AG04449 (cell line): ENCODE results near the gene MYO1F.

Experiments used
- CTCF ChIA-PET: fragments of 350-600 bp; formaldehyde crosslinking; extraction: SDS; loops from one replicate; lab custom pipeline; 2021; ENCODE audit warnings: antibody characterized with exemption; lab: Yijun Ruan, JAX
- POLR2A ChIA-PET: fragments of 400-600, 350-600 bp; formaldehyde crosslinking; extraction: SDS; loops from one replicate; lab custom pipeline; 2020; ENCODE audit warnings: antibody characterized with exemption, inconsistent platforms; lab: Yijun Ruan, JAX
- DNase-seq: peaks from one replicate; pipeline ENCODE4 v3.0.0-alpha.2; 2010; ENCODE audit warnings: low read depth, low spot score
- H3K4me3 ChIP-seq: 2 replicates; pipeline ENCODE4 v1.5.1; 2011; ENCODE audit warnings: low read depth, mild to moderate bottlenecking, control low read depth, low read length
- TF ChIP-seq, protein P1 (sequence below): IDR thresholded peaks from one replicate; pipeline ENCODE4 v1.5.1; 2011; ENCODE audit warnings: mild to moderate bottlenecking, moderate library complexity, low read length, control low read depth, inconsistent platforms; ENCODE audit not compliant: insufficient read depth; ENCODE audit errors: missing control alignments

Gene MYO1F

DNA sequence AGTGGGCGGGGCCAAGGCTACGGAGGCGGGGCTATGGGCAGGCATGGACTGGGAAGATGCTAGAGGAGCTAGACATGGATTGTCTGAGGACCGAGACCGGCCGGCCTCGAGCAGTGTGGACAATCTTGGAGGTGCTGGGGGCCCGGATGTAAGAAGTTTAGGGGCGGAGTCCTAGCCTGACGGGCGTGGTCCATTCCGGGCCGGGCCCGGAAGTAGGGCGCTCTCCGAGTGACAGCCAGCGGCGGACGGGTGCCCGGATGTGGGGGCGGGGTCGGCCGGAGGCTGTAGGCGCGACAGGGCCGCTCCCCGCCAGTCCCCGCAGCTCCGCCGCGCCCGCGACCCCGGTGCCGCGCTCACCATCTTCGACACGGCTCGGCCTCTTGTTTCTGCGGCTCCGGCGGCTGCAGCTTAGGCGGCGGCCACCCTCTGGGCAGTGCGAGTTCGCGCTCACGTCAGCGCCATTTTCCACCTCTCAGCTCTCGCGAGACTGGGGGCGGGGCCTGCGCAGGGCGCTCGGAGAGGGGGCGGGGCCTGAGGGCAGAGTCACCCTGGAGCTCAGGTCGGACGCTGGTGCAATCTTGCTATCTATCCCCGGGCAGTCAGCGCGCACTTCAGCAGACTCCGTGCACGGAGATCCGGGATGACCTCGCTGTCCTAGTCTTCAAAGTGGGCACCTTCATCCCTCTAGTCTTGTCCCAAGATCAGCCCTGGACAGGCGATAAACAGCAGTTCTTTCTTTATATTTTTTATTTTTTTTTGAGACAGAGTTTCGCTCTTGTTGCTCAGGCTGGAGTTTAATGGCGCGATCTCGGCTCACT is 63.3 kb downstream of the MYO1F start, which contains the start of gene ZNF414:
TSS of gene ZNF414 (minus strand) at position 481 of the 818 bp plus-strand sequence. CDS start at position 360, 121 bp downstream.
- DNase-seq, result peak; percentile 84
- H3K4me3 ChIP-seq, result peak within 1 kb of the TSS; percentile 79
- CTCF ChIA-PET, result interaction anchor here (0.8 to 4.9 kb wide), 10 partner anchors 8 to 160 kb away, joined by 3 to 41 read pairs (median 4); partner anchors contain the start of gene MARCHF2
- TF ChIP-seq, protein P1, sequence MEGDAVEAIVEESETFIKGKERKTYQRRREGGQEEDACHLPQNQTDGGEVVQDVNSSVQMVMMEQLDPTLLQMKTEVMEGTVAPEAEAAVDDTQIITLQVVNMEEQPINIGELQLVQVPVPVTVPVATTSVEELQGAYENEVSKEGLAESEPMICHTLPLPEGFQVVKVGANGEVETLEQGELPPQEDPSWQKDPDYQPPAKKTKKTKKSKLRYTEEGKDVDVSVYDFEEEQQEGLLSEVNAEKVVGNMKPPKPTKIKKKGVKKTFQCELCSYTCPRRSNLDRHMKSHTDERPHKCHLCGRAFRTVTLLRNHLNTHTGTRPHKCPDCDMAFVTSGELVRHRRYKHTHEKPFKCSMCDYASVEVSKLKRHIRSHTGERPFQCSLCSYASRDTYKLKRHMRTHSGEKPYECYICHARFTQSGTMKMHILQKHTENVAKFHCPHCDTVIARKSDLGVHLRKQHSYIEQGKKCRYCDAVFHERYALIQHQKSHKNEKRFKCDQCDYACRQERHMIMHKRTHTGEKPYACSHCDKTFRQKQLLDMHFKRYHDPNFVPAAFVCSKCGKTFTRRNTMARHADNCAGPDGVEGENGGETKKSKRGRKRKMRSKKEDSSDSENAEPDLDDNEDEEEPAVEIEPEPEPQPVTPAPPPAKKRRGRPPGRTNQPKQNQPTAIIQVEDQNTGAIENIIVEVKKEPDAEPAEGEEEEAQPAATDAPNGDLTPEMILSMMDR, result no peak
- POLR2A ChIA-PET, result interaction anchor here (0.6 to 2.1 kb wide), 16 partner anchors 8 to 593 kb away, joined by 3 to 22 read pairs (median 3); partner anchors contain the start of genes ANGPTL4 and MARCHF2

DNA sequence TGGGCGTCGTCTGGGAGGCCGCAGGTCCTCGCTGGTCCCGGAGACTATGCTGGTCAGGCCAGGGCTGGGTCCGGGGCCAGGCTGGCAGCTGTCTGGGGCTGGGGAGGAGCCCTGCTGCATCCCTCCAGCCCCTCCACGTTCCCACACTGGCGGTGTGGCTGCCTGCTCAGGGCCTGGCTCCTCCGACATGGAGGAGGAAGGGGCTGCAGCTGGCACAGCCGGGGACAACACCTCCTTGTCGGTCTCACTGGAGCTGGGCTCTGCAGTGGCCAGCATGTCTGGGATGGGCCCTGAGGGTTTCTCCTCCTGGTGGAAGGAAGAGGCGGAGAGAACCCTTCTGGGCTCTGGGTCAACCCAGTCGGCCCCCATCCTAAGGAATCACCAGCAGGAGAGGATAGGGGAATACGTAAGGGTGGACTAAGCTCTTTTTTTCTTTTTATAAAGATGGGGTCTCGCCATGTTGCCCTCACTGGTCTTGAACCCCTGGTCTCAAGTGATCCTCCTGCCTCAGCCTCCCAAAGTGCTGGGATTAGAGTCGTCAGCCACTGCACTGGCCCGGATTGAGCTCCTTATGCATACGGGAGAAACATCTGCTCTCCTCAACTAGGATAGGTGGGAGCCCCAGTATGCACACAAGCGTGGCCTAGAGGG is 64.1 kb downstream of the MYO1F start:
- POLR2A ChIA-PET, result interaction anchor here (0.6 to 2.1 kb wide), 10 partner anchors 9 to 150 kb away, joined by 3 to 22 read pairs (median 4); partner anchors contain the start of genes ANGPTL4 and MARCHF2
- H3K4me3 ChIP-seq, result peak overlapping the region; percentile 79
- CTCF ChIA-PET, result interaction anchor here (0.8 to 4.9 kb wide), 9 partner anchors 9 to 159 kb away, joined by 3 to 41 read pairs (median 5); partner anchors contain the start of gene MARCHF2
- TF ChIP-seq, protein P1, result no peak
- DNase-seq, result no peak

DNA sequence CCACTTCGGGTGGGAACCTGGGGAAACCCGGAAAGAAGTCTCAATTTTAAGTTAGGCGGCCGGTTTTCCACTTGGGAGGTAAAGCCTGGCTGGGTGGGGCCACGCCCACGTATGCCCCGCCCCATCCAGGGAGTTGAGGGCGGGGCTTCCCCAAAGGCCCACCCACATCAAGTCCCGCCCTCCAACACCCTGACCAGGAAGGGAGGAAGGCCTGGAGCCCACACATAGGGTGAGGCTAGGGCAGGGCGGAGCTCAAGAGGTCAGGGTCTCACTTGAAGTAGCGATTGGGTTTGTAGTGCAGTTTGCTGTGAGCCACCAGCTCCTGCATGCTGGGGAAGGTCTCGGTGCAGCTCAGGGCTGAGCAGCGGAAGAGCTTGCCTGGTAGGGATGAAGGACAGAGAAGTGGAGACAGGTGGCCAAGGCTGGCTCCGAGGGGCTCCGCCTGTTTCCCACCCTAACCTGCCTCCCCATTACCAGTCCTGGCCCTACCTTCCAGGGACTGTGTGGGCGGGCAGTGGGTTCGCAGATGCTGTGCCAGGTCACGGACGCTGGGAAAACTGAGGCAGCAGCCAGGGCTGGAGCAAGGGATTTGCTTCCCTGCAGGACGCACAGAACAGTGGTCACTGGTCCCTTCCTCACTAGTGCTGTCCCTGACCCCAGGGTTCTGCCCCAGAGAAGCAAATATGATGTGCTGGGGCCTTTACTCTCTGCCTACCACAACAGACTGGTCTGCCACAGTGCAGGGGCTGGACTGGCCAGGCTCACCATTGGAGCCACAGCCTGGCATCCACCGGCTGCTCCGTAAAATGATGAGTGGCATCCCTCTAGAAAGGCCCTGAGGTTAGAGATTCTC is 64.9 kb downstream of the MYO1F start:
- no peak for DNase-seq
- TF ChIP-seq, protein P1, result no peak
- ChIA-PET POLR2A (no interaction called here), CTCF (interaction anchor here (1.3 to 4.9 kb wide), 2 partner anchors 68 to 158 kb away, joined by 5 to 41 read pairs; no protein-coding TSS in a partner anchor)
- no peak overlapping the region for H3K4me3 ChIP-seq

DNA sequence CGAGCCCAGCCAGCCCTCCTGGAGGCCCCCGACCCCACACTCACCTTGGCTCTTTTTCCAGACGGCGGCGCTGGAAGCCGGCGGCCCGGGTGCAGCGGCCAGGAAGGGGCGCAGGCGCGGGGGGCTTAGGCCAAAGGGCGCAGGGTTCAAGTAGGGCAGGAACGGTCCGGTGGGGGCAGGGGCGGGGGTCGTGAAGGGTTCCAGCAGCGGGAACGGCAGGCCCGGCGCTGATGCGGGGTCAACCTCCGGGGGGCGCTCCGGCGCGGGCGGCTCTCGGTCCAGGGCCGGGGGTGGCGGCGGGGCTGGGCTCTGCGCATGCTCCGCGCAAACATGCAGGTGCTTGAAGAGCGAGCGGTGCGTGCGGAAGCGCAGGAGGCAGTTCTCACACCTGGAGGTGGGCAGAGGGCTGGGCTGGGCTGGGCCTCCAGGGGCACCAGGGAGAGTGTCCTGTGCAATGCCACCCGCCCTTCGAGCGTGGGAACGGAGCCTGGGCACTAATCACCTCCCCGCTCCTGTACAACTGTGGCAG is 65.6 kb downstream of the MYO1F start:
- H3K4me3 ChIP-seq, result no peak overlapping the region
- CTCF ChIA-PET, result interaction anchor here (4.9 kb wide), 1 partner anchor 157 kb away, joined by 41 read pairs; no protein-coding TSS in a partner anchor
- no peak for DNase-seq
- POLR2A ChIA-PET, result no interaction called here
- TF ChIP-seq, protein P1, result no peak

DNA sequence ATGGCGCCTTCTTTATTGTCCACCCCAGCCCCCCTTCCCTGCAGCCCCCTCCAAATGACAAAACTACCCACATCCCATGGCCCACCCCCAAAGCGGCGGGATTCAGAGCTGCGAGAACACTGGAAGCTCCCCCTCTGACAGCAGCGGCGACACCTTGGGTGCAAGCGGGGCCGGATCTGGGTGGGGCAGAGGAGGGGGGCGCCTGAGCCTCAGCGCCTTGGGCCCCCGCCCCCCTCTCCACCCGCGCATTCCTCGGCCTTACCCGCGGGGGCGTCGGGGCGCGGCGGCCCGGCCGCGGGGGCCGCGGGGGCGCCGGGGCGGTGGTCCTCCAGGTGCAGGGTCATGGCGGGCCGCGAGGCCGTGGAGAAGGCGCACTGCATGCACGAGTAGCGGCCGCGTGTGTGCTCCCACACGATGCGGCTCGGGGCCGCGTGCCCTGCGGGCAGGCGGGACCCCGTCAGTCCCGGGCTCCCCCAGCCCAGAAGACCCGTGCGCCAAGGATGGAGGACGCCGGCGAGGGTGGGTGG is 66.6 kb downstream of the MYO1F start:
- no peak for DNase-seq
- TF ChIP-seq, protein P1, result no peak
- ChIA-PET POLR2A (no interaction called here), CTCF (interaction anchor here (8.4 kb wide), 1 partner anchor 157 kb away, joined by 86 read pairs; no protein-coding TSS in a partner anchor)
- no peak overlapping the region for H3K4me3 ChIP-seq
